Bronchial epithelial cell (primary cell): Measurements from ENCODE around the gene CCDC137. TPM values are rescaled to one million over a fixed set of nuclear protein-coding genes. Genes with fewer than 3 reads are reported as not detected.
"Not testable (repeated sequence)": the region's sequence is repeated elsewhere in the genome, so short reads cannot be mapped to it uniquely, and the experiment has no call there.

Source experiments
- DNase-seq: peaks from one replicate; pipeline ENCODE4 v3.0.0-alpha.2; 2010; ENCODE audit warnings: low read depth
- FAIRE-seq: peaks from 2 replicates; lab custom pipeline; 2011; peaks lifted over from hg19 to GRCh38; lab: Jason Lieb, UNC
- H3K27me3 ChIP-seq: 2 replicates; pipeline ENCODE4 v1.5.1; 2011; ENCODE audit warnings: low read length; ENCODE audit not compliant: control insufficient read depth, insufficient read depth
- H3K36me3 ChIP-seq: 2 replicates; pipeline ENCODE4 v1.5.1; 2011; ENCODE audit warnings: low read length; ENCODE audit not compliant: control insufficient read depth, insufficient read depth
- H3K4me3 ChIP-seq: 2 replicates; pipeline ENCODE4 v1.5.1; 2011; ENCODE audit warnings: mild to moderate bottlenecking, low read depth, low read length, control low read depth
- total RNA-seq: library from RNA; depleted of rRNA; stranded (reverse); fragments of >200 nt; gene quantifications from 2 replicates; pipeline ENCODE4 v1.2.1, GENCODE V29; 2014
- TF ChIP-seq, protein P1 (sequence below): IDR thresholded peaks from 2 replicates; pipeline ENCODE4 v1.5.1; 2011; ENCODE audit warnings: mild to moderate bottlenecking, moderate library complexity, low read length, control low read depth, inconsistent platforms; ENCODE audit not compliant: insufficient read depth, severe bottlenecking

The CCDC137 gene
- total RNA-seq, 1 donor from 2014 or later = 6.8 TPM

DNA sequence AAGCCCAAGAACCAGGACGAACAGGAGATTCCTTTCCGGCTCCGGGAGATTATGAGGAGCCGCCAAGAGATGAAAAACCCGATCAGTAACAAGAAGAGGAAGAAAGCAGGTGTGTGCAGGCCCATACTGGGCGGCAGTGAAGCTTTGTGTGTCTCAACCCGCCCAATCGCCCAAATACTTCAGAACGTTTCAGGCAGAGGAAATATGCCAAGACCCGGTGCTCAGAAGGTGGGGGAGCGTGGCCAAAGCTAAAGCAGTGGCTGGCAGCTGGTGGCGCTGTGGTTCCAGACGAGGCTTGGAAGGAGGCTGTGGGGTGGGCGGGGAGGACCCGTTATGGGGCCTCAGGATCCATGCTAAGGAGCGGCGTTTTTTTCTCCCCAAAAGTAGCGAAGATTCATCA, 1.2 kb downstream of the CCDC137 start:
- Histone ChIP-seq H3K27me3 (no peaks in the 10 kb centered on the region), H3K4me3 (no peak overlapping the region), H3K36me3 (peaks cover 34% of the 10 kb centered on the region)
- no peak for FAIRE-seq
- TF ChIP-seq, protein P1, sequence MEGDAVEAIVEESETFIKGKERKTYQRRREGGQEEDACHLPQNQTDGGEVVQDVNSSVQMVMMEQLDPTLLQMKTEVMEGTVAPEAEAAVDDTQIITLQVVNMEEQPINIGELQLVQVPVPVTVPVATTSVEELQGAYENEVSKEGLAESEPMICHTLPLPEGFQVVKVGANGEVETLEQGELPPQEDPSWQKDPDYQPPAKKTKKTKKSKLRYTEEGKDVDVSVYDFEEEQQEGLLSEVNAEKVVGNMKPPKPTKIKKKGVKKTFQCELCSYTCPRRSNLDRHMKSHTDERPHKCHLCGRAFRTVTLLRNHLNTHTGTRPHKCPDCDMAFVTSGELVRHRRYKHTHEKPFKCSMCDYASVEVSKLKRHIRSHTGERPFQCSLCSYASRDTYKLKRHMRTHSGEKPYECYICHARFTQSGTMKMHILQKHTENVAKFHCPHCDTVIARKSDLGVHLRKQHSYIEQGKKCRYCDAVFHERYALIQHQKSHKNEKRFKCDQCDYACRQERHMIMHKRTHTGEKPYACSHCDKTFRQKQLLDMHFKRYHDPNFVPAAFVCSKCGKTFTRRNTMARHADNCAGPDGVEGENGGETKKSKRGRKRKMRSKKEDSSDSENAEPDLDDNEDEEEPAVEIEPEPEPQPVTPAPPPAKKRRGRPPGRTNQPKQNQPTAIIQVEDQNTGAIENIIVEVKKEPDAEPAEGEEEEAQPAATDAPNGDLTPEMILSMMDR = peak; percentile 38
- peak; percentile 52 for DNase-seq

DNA sequence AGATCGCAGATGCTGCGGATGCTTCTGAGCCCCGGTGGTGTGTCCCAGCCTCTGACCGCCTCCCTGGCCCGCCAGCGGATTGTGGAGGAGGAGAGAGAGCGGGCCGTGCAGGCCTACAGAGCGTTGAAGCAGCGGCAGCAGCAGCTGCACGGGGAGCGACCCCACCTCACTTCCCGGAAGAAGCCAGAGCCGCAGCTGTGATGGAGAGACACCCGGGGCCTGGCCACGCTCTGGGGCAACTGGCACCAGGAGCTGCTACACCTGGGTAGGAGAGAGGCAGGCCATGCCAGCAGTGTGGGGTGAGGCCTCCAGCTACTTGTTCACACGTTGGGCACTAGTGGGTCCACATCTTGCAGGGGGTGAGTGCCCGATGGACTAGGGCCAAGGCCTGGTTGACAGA, 6.0 kb downstream of the CCDC137 start:
- H3K4me3 ChIP-seq = no peak overlapping the region
- TF ChIP-seq, protein P1 = no peak
- no peaks in the 10 kb centered on the region for H3K27me3 ChIP-seq
- FAIRE-seq (no peak), DNase-seq (no peak)
- peaks cover 35% of the 10 kb centered on the region for H3K36me3 ChIP-seq

DNA sequence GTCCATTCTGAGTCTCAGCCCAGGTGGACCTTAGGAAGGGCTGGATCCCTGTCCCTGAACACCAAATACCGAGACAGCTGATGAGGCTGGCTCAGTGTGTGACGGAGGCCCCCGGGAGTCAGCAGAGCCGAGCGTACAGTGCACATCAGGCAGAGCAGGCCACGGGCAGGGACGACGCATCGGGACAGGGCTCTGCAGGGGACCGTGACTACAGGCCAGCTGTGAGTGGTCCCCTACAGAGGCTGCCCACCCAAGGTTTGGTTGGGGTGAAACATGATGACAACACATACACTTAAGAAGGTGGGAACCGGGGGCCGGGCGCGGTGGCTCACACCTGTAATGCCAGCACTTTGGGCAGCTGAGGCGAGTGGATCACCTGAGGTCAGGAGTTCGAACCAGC, 6.4 kb downstream of the CCDC137 start:
- Histone ChIP-seq H3K4me3 (no peak overlapping the region), H3K36me3 (peaks cover 35% of the 10 kb centered on the region), H3K27me3 (no peaks in the 10 kb centered on the region)
- FAIRE-seq = no peak
- TF ChIP-seq, protein P1 = no peak
- DNase-seq = no peak

DNA sequence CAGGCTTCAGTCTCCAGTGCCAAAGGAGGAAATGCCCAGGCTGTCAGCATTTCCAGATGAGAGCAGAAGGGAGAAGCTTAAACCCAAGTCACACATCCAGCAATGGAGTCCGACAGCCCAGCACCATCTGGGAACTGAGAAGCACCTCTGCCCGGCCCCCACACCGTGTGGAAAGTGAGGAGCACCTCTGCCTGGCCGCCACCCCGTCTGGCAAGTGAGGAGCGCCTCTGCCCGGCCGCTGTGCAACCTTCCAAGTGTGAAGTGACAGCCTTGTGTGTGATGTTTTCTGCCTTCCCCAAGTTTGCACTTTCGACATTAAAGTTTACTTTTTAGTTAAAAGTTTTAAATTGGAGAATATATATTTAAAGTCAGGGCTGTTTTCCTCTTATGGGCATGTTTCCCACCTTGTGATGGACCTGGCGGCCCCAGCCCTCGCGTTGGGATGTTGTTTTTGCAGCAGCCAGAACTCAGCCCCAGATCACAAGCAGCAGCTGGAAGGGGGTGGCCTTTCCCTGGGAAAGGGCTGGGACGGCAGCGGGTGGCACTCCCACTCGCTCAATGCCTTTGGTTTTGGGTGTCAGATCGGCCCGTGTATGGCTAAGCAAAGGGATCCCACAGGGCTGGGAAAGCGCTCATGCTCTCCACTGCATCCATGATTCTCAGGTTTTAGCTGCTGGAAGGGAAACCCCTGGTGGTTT, 7.2 kb downstream of the CCDC137 start:
- DNase-seq (no peak), FAIRE-seq (no peak)
- TF ChIP-seq, protein P1 = no peak
- peaks cover 34% of the 10 kb centered on the region for H3K36me3 ChIP-seq
- H3K27me3 ChIP-seq = no peaks in the 10 kb centered on the region
- H3K4me3 ChIP-seq = no peak overlapping the region

DNA sequence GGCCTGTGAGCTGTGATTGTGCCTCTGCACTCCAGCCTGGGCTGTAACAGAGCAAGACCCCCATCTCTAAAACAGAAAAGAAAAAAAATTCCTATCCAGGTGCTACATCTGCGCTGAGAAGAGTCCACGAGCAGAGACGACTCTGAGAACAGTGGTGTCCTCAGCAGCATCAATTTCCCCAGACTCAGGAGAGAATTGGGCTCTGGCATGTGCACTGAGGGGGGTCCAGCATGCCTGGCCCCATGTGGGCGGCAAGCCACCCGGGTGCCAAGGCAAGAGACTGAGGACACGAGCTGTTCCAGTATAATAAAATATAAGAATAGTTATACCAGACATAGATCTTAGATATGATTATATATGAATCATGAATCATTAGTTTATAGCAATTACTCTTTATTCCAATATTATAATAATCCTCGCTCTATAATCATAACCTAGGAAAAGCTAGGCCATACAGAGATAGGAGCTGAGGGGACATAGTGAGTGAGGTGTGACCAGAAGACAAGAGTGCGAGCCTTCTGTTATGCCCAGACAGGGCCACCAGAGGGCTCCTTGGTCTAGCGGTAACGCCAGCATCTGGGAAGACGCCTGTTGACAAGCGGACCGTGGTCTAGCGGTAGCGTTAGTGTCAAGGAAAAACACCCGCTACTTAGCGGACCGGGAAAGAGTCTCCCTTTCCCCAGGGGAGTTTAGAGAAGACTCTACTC, 9.1 kb downstream of the CCDC137 start:
- peak; percentile 26 for DNase-seq
- peaks cover 23% of the 10 kb centered on the region for H3K36me3 ChIP-seq

More for the DNA sequence above, 9.1 kb downstream of the CCDC137 start:
- not testable (repeated sequence) for FAIRE-seq, H3K4me3 ChIP-seq, H3K27me3 ChIP-seq
- TF ChIP-seq, protein P1 = peak; percentile 57
